ENCODE measurements around the gene CANX.
"Not testable (repeated sequence)": the region's sequence is repeated elsewhere in the genome, so short reads cannot be mapped to it uniquely, and the experiment has no call there.

CANX gene

DNA sequence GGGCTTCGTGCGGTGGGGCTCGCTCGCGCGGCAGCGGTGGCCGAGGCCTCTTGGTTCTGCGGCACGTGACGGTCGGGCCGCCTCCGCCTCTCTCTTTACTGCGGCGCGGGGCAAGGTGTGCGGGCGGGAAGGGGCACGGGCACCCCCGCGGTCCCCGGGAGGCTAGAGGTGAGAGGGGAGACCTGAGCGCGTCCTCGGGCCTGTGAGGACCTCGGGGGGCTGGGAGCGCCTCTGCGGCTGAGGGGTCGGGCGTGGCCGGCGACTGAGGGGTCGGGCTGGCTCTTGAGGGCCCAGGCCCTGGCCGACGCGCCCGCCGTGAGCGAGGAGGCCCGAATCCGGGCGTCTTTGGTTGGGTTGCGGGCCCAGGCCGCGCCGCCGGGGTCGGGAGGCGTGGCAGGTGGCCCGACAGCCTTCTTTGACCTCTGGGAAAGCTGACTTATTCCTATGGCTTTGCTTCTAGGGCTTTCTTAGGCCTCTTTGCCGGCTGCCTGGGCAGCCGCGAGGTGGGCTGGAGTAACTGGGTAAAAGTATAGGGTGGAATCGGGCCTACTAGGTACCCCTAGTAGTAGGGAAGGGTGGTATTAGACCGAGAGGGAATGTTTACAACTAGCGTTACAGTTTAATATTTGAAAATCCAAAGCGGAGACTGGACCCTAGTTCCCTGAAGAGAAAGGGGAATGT is at the start of gene CANX:
CANX (plus strand) TSS at position 33 of the 681 bp plus-strand sequence. CDS start 6,715 bp downstream, outside the sequence.
- no peak for DNase-seq

GRCh38 chr5:179649166-179649703 is 49.5 kb upstream of the CANX start:
- not testable (repeated sequence) for DNase-seq

DNA sequence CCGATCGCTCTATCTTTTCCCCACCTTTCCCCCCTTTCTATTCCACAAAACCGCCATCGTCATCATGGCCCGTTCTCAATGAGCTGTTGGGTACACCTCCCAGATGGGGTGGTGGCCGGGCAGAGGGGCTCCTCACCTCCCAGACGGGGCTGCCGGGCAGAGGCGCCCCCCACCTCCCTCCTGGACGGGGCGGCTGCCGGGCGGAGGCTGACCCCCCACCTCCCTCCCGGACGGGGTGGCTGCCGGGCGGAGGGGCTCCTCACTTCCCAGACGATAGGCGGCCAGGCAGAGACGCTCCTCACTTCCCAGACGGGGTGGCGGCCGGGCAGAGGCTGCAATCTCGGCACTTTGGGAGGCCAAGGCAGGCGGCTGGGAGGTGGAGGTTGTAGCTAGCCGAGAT is 48.5 kb upstream of the CANX start:
- not testable (repeated sequence) for DNase-seq

DNA sequence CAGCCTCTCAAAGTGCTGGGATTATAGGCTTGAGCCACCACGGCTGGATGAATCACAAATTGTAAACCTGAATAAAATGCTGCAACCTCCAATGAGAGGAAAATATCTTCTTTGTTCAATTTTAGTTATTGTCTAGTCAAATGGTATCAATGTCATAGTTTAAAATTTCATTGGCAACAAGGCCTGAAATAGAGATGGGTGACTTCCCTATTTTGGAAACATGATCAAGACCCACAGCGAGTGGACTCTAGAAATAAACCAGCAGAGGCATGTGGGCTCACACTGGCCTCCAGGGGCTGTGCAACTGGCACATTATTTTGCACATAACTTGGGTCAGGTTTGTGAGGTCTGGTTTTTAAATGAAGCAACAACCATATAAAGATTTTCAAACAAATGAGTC is 45.6 kb upstream of the CANX start:
- DNase-seq: not testable (repeated sequence)

DNA sequence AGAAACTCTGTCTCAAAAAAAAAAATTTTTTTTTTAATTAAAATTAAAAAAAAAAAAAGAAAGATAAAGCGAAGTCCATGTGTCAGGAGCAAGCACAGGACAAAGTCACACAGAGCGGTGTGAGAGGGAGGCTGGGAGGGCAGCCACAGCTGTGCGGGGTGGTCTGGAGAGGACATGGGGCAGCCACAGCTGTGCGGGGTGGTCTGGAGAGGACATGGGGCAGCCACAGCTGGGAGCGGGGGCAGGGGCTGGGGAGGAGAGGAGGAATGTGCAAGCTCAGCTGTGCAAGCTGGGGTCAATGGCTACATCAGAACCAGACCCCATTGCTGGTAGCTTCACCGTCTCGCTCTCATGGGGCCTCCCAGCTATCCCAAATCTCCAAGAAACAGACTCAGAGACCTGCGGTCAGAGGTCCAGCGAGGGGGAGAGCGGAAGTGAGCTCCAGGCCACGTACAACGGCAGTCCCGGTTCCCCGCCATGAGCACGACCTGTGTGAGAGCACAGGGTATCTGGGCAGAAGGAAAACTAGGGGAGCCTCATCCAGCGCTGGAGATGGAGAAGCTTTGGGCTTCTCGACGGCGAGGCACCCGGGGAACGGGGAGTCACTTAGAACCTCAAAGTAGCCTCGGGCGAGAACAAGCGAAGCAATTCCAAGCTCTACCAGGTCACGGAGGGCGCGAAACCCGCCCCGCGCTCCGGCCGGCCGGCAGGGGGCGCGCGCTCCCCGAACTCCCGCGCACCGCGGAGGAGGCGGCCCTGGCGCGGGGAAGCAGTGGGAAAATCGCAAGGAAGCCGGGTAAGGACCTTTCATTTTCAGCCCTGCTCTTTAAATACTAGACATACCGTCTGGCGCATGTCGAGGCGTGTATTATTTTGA is 41.2 kb upstream of the CANX start:
- DNase-seq: peak; percentile 15

DNA sequence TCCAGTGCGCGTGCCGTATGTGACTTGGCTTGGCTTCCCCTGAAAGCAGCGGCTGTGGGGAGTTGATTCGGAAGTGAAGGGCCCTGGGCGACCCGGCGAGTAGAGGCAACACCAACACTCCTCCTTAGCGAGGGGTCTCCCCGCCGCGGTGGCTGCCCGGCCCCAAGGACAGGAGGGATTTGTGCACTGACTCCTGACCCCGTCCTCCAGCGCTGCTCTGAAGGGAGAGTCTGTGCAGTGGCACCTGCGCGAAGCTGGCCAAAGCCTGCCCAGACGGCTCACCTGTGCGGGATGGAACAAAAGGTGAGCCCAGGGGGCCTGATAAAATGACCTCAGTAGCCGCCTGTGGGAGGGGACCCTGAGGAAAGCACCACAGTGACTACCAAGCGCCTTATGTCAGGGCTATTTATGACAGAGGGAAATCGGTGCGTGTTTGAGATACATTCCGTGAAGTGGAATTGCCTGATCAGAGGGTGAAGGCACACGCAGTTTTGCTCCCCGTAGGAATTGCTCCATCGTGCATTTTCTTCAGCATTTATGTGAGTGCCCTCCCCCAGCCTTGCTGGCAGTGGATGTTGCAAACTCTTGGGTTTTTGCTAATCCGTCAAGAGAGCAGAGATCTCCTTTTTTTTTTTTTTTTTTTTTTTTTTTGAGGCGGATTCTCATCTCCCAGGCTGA is 40.4 kb upstream of the CANX start:
- DNase-seq: not testable (repeated sequence)

GRCh38 chr5:179661647-179662046 is 37.1 kb upstream of the CANX start:
- not testable (repeated sequence) for DNase-seq

GRCh38 chr5:179668391-179668790 is 30.4 kb upstream of the CANX start:
- DNase-seq: peak; percentile 62

GRCh38 chr5:179678223-179679013 is 20.3 kb upstream of the CANX start:
- peak; percentile 96 for DNase-seq

DNA sequence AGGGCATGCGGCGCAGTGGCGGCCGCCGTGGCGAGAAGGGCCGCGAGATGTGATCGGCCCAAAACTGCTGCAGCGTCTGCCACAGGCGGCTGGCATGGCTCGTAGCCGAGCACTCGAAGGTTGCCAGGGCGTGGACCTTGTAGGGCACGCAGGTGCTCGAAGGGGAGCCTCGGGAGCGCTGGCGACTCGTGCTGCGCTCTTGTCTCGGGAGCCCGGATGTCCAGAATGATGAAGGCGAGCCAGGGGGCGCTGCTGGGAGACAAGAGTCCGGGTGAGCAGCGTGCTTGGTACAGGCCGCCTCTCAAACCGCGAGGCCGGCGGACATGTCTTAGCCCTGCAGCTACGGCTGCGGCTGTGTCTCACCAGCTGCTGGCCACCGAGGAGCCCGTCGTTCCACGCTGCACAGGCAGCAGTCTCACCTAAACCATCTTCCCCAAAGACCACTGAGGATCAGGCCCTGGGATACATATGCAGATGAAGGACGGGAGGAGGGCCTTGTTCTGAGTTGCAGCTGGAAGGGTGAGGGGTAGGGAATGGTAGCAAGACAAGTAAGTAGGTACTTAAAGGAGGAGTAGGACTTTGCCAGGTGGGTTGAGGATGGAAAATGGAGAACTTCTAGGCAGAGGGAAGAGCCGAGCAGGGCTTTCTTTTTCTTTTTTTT is 19.6 kb upstream of the CANX start:
- DNase-seq: peak; percentile 81

- DNase-seq: no peak
Measured at GRCh38 chr5:179680014-179680779, 18.6 kb upstream of the CANX start.

DNA sequence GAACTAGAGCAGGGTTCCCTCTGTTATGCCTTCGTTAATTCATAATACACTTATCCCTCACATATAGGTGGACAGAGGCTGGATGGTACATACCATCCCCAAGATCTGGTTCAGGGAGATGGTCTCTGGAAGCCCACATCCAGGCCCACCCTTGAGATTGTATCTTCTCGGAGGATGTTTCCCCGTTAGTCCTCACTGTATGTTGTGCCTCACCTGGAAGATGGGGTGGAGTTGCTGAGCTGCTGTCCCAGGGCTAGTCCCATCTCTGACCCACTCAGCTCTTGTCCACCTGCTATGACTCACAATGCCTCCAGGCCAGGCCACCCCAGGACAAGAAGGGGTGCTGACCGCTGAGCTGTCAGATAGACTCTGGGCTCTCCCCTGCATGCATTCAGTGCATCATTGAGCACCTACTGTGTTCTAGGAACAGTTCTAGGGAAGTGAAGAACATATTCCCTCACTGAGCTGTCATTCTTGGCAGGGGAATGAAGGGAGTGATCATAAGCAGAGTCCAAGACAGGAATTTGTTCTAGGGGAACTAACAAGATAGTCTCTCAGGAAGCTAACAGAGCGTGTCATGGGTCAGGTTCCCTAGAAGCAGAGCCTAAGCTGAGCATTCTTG is 17.9 kb upstream of the CANX start, which contains the start of gene CBY3:
CBY3 (minus strand) TSS at position 255 of the 622 bp plus-strand sequence; CDS start at position 139, 116 bp downstream.
- DNase-seq: no peak

DNA sequence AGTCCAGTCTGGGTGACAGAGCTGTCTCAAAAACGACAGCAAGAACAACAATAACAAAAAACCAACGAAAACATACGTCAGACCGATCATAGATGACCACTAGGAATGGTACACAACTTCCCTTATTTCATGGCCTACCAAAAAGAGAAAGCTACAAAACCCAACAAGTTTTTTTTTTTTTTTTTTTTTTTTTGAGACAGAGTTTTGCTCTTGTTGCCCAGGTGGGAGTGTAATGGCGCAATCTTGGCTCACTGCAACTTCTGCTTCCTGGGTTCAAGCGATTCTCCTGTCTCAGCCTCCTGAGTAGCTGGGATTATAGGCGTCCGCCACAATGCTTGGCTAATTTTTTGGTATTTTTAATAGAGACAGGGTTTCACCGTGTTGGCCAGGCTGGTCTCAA is 9.6 kb upstream of the CANX start:
- not testable (repeated sequence) for DNase-seq

GRCh38 chr5:179694561-179694960 is 4.2 kb upstream of the CANX start:
- no peak for DNase-seq

GRCh38 chr5:179696603-179697002 is 2.2 kb upstream of the CANX start:
- no peak for DNase-seq

GRCh38 chr5:179697108-179697507 is 1.7 kb upstream of the CANX start:
- no peak for DNase-seq

DNA sequence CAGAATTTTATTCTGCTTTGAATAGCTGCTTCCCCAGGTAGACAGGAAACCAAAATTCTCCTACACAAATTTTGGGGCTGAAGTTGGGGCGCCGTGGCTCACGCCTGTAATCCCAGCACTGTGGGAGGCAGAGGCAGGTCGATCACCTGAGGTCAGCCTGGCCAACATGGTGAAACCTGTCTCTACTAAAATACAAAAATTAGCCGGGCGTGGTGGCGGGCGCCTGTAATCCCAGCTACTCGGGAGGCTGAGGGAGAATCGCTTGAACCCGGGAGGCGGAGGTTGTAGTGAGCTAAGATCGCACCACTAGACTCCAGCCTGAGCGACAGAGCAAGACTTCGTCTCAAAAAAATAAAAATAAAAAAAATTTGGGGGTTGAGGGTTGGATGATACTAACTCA is 1.2 kb upstream of the CANX start:
- not testable (repeated sequence) for DNase-seq

- DNase-seq: peak; percentile 99
Measured at GRCh38 chr5:179697993-179698934, 503 bp upstream of the CANX start.

DNA sequence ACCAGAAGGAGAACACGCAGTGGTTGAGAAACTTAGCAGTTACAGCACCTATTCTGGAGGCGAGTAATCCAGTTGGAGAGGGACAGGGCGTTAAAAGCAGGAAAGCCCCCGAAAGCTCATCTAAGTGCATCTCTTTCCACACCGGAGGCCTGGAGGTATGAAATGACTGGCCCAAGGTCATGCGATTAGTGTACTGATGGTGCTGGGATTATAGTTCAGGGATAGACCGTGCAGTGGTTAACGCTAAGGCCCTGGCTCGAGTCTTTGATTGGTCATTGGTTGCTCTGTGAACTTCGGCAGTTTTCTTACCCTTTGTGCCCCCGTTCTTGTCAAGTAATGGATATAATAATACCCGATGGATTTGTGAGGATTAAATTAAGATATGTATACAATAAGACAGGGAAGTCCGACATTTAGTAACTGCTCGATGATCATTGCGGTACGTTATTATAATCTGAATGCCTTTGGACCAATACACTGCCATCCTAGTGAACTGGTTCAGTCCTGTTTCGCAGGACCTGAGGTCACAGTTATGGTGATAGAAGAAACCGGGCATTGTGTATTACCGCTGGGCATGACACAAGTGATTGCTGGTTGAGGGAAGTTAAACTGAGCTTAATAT is 960 bp downstream of the CANX start:
- DNase-seq: peak; percentile 68

Data from activated CD4-positive, alpha-beta T cell treated with anti-CD3 and anti-CD28 coated beads for 48 hours (primary cell).